Fibroblast of peridontal ligament (primary cell): ENCODE results near the gene ACKR2.
"Not testable (repeated sequence)": the region's sequence is repeated elsewhere in the genome, so short reads cannot be mapped to it uniquely, and the experiment has no call there.

Source experiments
- DNase-seq: peaks from one replicate; pipeline ENCODE4 v3.0.0-alpha.2; 2010; ENCODE audit errors: extremely low read depth

The ACKR2 gene

DNA sequence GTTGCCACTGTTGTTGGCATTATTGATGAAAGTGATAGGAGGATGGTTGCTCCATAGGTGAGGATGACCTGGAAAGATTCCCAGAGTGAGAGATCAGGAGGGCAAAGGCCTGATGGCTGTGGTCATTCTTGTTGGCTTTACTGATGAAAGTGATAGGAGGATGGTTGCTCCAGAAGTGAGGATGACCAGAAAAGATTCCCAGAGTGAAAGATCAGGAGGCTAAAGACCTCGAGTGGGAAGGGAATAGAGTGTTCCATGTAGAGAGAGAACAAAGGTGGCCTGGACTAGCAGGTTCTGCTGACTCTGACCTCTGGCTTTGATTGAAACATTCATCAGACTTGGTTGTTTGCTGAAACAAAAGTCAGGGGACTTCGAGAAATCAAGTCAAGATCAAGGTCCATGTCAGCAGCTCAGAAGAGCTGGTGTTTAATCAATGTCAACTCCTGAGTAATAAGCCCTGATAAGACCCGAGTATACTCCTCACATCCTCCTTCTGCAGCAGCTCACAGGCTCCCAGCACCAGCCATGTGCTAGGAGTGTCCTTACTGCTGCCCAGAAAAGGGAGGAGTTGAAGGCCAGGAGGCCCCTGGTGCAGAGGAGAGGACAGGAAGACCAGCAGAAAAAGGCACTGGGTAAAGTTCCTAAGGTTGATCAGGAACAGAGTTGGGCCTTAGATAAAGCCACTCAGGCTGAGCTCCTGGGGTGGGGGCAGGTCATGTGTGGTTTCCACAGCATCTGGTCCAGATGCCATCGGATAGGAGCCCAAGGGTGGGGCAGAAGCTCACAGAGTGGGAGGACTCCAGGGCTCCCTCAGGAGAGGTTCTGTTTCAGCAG lies 46.5 kb downstream of the ACKR2 start:
- DNase-seq, result no peak

DNA sequence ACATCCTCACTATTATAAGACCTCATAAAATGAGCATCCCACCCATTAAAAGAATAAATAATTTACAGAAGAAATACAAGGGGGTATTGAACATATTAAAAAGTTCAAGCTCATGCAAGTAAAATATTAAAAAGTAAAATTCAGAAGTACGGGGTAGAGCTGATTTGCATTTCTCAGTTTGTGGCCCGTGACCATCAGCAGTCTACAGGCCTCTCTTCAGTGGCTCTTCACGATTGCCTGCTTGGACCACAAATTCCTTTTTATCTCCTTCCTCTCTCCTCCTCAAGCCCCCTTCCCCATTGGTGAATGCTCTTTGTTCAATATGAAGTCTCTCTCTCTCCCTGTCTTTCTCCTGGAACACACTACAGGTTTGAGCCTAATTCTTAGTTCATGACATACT lies 47.3 kb downstream of the ACKR2 start:
- DNase-seq, result no peak

DNA sequence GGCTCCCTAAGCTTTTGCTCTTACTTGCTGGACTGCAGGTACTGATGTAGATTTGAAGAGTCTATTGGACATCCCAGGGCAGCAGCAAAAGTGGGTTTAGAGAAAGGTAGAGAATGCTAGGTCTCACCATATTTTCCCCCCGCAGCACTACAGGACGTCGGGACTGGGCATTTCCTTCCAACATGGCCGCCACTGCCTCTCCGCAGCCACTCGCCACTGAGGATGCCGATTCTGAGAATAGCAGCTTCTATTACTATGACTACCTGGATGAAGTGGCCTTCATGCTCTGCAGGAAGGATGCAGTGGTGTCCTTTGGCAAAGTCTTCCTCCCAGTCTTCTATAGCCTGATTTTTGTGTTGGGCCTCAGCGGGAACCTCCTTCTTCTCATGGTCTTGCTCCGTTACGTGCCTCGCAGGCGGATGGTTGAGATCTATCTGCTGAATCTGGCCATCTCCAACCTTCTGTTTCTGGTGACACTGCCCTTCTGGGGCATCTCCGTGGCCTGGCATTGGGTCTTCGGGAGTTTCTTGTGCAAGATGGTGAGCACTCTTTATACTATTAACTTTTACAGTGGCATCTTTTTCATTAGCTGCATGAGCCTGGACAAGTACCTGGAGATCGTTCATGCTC lies 55.2 kb downstream of the ACKR2 start:
- no peak for DNase-seq

DNA sequence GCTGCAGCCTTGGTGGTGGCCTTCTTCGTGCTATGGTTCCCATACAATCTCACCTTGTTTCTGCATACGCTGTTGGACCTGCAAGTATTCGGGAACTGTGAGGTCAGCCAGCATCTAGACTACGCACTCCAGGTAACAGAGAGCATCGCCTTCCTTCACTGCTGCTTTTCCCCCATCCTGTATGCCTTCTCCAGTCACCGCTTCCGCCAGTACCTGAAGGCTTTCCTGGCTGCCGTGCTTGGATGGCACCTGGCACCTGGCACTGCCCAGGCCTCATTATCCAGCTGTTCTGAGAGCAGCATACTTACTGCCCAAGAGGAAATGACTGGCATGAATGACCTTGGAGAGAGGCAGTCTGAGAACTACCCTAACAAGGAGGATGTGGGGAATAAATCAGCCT lies 56.0 kb downstream of the ACKR2 start:
- DNase-seq, result no peak

DNA sequence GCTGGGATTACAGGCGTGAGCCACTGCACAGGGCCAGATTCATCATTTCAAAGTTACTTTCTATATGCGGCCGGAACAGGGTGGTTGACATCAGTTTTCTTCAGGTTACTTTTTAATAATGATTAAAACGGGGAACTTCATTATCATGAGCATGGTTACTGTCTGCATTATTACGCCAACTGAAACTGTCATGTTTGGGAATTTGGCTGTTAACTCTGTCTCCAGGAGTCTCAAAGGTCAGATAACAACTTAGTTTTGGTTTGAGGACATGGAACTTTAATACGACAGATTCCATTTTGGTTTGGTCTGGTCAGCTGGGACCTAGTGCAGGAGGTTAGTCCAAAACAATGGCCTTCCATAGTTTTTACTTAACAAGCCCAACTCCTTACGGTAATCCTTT lies 57.9 kb downstream of the ACKR2 start:
- no peak for DNase-seq

DNA sequence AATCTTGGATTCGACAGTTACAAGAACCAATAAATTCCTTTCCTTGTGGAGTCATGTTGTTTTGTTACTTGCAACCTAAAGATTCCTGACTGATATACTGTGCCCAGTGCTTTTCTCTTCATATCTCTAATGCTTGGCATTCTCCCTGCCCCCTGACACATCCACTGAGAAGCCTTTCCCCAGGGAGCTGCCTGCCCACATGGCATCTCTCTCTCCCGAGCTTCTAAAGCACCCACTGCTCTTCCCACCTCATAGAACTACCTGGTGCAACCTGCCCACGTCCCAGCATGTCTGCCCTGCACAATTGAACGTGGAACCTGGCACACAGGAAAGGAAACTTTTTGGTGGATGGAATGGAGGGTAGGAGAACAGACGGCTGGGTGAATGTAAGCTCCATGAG lies 59.6 kb downstream of the ACKR2 start:
- DNase-seq, result no peak

DNA sequence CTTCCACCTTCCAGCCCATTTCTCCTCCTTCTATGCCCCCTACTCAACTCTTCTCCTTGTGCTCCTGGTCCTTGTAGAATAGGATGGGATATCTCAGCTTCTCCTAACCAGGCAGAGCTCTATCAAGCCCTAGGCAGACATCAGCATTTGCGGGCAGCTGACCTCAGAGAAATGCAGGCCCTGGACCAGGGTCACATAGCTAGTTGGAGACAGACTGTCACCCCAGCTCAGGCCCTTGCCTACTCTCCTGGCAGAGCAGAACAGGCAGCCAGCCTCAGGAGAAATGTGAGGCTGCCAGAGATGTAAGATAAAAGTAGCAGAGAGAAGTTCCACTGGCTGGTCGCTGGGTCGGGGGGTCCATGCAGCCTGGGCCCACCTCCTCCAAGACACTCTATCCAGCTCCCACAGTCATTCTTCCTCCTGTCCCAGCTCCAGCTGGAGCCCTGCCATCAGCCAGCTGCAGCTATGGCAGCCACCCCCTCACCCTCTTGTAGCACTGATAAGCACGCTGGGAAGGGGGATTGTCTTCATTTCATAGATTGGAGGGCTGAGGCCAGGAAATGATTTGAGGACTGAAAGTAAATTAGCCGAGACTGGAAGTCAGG lies 62.4 kb downstream of the ACKR2 start:
- DNase-seq, result no peak

DNA sequence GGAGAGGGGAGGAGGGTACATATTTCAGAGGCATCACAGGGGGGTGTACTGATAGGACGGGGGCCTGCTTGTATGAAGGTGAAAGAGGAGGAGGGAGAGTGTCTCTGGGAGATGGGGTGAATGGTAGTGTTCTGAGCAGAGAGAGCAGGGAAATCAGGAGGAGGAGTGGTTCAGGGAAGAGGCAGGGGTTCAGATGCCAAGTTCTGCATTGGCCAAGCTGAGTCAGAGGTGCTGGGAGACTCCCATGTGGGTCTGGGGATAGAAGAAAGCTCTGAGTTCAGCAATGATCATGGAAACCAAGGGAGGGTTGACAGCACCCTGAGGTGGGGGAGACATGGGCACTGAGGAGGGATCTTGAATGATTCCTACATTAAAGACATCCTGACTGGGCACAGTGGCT lies 63.5 kb downstream of the ACKR2 start:
- no peak for DNase-seq

DNA sequence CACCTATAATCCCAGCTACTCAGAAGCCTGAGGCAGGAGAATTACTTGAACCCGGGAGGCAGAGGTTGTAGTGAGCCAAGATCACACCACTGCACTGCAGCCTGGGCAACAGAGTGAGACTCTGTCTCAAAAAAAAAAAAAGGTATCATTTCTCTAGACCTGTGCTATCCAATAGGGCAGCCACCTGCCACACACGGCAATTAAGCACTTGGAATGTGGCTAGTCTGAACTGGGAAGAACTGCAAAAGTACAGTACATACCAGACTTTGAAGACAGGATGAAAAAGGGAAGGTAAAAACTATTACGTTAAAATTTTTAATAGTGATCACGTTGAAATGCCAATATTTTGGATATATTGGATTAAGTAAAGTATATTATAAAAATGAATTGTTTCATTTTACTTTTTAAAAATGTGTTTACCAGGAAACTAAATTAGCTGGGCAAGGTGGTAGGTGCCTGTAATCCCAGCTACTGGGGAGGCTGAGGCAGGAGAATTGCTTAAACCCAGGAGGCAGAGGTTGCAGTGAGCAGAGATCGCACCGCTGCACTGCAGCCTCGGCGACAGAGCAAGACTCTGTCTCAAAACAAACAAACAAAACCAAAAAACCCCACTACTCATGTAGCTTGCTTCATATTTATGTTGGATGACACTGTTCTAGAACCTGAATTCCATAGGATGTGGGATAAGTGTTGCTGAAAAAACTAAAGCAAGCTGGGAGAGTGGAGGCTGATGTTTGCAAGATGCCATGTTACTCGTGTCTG lies 64.2 kb downstream of the ACKR2 start:
- no peak for DNase-seq

DNA sequence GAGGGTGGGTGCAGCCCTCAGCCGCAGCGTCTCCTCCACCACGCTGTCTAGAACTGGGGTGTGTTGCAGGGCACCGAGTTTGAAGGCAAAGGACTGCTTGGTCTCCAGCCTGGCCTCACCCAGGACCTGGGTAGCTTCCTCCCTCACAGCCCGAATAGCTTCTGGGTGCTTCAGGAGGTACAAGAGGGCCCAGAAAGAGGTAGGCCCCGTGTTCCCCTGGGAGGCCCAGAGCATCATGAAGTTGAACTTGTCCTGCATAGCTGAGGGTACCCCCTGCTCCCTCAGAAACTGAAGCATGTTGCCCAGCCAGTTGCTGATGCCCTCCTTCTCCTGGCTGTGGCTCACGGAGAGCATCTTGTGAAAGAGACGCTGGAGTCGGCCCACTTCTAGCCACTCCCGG lies 65.5 kb downstream of the ACKR2 start:
- no peak for DNase-seq

DNA sequence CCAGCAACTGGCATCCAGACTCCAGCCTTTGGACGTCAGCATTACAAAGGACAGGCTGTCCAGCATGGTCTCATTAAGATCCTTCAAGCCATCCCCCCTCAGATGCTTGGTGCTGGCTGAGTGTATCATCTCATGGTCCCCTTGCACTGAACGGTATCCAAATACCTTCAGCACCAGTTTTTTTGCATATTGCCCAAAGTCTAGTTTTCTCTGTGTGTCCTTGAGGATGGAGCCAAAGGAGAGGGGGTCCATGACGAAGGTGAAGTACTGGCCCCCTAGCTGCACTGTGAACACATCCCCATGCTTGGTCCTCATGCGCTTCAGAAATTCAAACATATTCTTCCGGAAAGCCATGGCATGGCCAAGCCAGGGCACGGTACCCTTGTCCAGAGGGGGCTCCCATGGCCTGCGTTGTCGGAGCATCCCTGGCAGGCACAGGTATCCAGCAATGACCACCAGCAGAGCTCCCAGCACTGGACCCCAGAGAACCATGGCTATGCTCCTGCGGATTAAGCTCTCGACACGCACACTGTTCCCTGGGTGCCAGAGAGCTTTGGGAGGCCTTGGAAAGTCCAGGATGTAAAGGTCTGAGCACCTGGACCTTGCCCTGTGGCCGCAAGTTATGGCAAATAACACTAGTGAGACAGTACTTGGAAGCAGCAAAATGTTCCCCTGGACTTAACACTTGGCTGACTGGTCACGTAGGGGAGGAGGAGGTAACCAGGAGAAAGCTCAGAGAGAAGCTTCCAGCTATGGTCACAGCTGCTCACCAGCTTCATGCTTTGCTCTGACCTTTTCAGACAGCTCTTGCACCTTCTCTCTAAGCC lies 66.3 kb downstream of the ACKR2 start, which contains the start of gene CYP8B1:
TSS of gene CYP8B1 (minus strand) at position 555 of the 827 bp plus-strand sequence. CDS start at position 492, 63 bp downstream.
- no peak for DNase-seq

DNA sequence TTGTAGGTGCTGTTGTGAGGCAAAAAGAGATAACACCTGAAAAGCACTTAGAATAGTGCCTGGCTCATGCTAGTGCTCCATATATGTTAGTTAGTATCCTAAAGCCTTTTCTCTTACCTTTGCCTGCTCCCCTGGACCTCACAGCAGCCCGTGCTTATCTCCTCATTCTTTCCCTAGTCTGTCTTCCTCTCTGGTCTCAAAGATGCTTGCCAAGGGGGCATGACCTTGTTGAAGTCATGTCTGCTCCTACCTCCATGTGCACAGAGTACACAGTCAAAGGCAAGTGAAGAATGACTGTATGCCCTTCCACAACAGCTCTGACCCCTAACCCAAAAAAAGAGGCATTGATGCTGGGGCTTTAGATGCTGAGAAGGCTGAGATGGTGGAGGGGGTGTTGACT lies 67.2 kb downstream of the ACKR2 start:
- DNase-seq, result no peak

DNA sequence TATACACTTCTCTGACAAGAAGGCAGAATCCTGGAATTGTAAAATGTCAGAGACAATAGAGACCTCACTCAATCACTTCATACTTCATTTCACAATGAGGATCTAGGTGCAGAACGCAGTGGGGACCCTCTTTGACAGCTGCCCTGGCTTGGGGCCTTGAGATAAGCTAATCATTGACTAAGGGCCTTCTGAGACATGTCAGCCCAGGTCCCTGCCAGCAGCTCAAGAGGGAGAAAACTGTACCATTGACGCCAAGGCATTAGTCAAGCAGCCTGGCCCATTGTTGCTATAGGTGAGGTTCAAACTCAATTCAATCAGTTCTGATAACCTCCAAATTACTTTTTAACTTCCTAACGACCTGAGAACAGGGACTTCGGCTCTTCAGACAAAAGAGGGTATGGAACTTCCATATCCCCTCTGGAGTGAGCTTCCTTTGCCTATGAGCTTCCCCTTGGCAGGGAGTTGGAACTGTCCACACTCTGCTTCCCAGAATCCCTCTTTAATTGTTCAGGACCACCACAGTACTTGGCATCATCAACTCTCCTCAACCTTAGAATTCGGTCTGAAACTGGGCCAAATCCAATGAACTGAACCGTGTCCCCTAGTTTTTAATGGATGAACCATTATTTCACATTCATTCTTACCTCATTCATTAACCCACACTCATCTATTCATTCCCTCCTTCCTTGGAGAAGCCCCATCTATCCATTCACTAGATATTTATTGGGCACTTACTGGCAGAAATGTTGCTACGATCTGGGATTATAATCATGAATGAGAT lies 67.9 kb downstream of the ACKR2 start:
- no peak for DNase-seq

DNA sequence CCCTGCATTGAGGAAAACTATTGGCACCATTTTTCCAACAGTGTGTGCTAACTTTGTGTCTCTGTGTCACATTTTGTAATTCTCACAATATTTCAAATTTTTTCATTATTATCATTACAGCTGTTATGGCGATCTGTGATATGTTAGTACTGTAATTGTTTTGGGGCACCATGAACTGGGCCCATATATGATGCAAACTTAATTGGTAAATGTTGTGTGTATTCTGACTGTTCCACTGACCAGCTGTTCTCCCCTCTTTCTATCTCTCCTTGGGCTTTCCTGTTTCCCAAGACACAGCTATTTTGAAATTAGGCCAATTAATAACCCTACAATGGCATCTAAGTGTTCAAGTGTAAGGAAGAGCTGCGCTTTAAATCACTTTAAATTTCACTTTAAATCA lies 68.6 kb downstream of the ACKR2 start:
- no peak for DNase-seq

DNA sequence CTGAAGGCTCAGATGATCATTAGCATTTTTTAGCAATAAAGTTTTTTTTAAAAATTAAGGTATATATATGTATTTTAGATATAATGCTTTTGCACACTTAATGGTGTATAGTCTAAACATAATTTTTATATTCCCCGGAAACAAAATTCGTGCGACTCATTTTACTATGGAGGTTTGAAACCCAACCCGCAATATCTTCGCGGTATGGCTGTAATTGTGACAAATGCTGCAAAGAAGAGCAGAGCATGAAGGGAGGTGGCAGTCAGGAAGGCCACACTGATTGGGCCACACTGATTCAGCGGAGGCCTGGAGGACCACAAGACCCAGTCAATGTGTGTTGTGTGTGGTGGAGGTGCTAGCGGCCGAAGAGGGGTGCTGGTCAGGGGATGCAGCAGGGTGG lies 70.9 kb downstream of the ACKR2 start:
- DNase-seq, result no peak

DNA sequence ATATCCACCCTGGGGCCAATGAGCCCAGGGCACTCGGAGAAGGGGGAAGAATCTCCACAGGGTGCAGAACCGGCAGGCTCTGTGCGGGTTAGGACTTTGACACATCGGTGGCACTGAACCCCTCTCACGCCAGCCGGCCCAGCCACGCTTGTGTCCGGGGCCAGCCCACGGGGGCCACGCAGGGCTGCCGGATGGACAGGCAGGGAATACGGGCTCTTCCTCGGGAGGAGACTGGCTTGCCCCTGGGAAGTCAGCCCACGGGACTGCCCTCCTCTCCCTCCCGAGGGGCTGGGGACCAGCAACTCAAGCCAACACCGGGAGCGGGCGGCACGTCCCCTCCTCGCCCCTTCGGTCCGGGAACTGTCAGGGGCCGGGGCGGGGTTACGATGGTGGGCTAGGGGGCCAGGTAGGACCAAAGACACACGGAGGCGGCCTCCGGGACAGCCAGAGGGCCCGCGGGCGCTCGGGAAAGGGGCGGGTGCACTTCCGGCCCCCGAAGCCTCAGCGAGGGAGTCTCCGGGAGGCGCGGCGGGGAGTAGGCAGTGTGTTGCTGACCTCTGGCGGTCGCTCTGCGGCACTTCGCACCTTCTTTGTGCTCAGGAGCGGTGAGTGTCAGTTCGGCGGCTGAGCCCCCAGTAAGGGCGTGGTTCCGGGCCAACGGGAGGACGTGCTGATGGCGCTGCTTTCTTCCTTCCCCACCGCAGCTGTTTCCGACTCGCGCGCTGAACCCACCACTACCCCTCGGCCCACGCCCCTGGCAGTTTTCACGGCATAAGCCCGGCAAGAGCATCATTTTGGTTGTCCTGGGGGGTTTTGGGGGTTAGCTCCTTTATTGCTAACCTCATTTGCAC lies 71.6 kb downstream of the ACKR2 start:
- DNase-seq, result peak; percentile 65

DNA sequence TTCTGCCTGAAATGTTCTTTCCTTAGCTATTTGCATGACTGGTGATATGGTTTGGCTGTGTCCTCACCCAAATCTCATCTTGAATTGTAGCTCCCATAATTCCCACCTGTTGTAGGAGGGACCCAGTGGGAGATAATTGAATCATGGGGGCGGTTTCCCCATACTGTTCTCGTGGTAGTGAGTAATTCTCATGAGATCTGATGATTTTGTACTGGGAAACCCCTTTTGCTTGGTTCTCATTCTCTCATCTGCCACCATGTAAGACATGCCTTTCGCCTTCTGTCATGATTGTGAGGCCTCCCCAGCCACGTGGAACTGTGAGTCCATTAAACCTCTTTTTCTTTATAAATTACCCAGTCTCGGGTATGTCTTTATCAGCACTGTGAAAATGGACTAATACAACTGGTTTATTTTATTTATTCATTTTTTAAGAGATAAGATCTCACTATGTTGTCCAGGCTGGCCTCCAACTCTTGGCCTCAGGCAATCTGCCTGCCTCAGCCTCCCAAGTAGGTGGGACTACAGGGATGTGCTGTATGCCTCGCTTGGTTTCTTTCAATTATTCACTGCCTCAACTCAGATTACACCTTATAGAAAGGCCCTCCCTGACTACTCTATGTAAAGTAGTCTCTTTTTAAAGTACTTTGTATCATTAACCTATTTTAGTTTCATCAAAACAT lies 74.1 kb downstream of the ACKR2 start:
- not testable (repeated sequence) for DNase-seq

DNA sequence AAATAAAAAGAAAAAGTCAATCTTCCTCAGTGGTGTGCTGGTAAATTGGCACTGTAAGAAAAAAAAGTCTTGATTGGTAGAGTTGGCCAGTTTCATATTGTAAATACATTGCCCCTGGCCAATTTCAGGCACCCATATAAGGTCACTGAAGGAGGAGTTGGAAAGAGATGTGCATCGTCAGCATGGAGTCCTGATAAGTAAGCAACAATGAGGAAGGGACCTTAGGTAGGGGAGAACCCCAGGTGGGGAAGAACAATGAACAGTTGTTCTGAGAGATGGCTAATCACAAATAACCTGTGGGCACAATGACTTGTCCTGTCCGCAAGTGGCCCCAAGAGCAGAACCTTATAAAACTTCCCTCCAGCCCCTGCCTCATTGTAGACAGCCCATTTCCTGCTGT lies 75.1 kb downstream of the ACKR2 start:
- DNase-seq, result no peak

DNA sequence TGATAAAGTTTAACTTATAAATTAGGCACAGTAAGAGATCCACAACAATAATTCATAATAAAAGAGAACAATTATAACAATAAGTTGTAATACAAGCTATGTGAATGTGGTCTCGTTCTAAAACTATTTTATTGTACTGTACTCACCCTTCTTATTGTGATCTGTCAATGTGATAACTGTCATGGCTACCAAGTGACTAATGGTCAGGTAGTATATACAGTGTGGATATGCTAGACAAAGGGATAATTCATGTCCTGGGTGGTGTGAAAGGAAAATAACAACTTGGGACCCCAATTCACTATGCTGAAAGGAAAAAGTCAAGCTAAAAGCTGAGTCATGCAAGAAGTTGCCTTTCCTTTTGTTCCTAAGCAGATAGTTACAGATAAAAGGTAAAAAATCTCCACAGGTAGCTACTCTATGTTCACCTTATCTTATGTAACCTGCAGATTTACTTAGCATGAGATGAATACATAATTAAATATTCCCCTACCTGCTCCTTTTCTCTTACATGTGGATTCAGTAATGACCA lies 77.1 kb downstream of the ACKR2 start:
- no peak for DNase-seq
